GM18507 (cell line): Measurements from ENCODE around the gene UBE2D1.

Source experiments
- DNase-seq: peaks from one replicate; pipeline ENCODE4 v3.0.0; 2011; ENCODE audit warnings: low read depth; ENCODE audit not compliant: insufficient read length; ENCODE audit errors: extremely low spot score
- FAIRE-seq: peaks from 2 replicates; lab custom pipeline; 2011; peaks lifted over from hg19 to GRCh38; lab: Jason Lieb, UNC

UBE2D1 gene

GRCh38 chr10:58334817-58335305, at the start of gene UBE2D1:
UBE2D1 (plus strand) TSS chr10:58335006; CDS start chr10:58335202, 196 bp downstream.
- FAIRE-seq (peak; percentile 86), DNase-seq (peak; percentile 68)

- FAIRE-seq: peak; percentile 77
- peak; percentile 3 for DNase-seq
Observed at GRCh38 chr10:58291538-58292174, 43.1 kb upstream of the UBE2D1 start.

GRCh38 chr10:58293989-58294388, 40.8 kb upstream of the UBE2D1 start:
- FAIRE-seq: no peak
- no peak for DNase-seq

GRCh38 chr10:58299580-58299979, 35.2 kb upstream of the UBE2D1 start:
- FAIRE-seq (peak; percentile 90), DNase-seq (peak; percentile 8)

GRCh38 chr10:58300676-58301075, 34.1 kb upstream of the UBE2D1 start:
- no peak for DNase-seq

GRCh38 chr10:58302254-58302653, 32.6 kb upstream of the UBE2D1 start:
- no peak for DNase-seq
- no peak for FAIRE-seq

More at GRCh38 chr10:58300676-58301075, 34.1 kb upstream of the UBE2D1 start:
- FAIRE-seq: no peak

- DNase-seq (no peak), FAIRE-seq (no peak)
Observed at GRCh38 chr10:58304099-58304633, 30.6 kb upstream of the UBE2D1 start.

- FAIRE-seq (no peak), DNase-seq (no peak)
Observed at GRCh38 chr10:58305821-58306220, 29.0 kb upstream of the UBE2D1 start.

- no peak for FAIRE-seq
- no peak for DNase-seq
Observed at GRCh38 chr10:58307676-58308075, 27.1 kb upstream of the UBE2D1 start.

GRCh38 chr10:58311026-58311425, 23.8 kb upstream of the UBE2D1 start:
- FAIRE-seq (no peak), DNase-seq (no peak)

GRCh38 chr10:58316874-58317273, 17.9 kb upstream of the UBE2D1 start:
- FAIRE-seq: no peak
- no peak for DNase-seq

- DNase-seq: no peak
- FAIRE-seq: no peak
Observed at GRCh38 chr10:58318346-58318745, 16.5 kb upstream of the UBE2D1 start.

GRCh38 chr10:58319599-58319998, 15.2 kb upstream of the UBE2D1 start:
- FAIRE-seq (no peak), DNase-seq (no peak)

- DNase-seq: no peak
- FAIRE-seq: no peak
Observed at GRCh38 chr10:58320351-58321049, 14.3 kb upstream of the UBE2D1 start.

- DNase-seq (no peak), FAIRE-seq (peak; percentile 67)
Observed at GRCh38 chr10:58322072-58322834, 12.6 kb upstream of the UBE2D1 start.

- FAIRE-seq (no peak), DNase-seq (no peak)
Observed at GRCh38 chr10:58322835-58323209, 12.0 kb upstream of the UBE2D1 start.

GRCh38 chr10:58326967-58327381, 7.8 kb upstream of the UBE2D1 start:
- FAIRE-seq: no peak
- no peak for DNase-seq

GRCh38 chr10:58328233-58328632, 6.6 kb upstream of the UBE2D1 start:
- FAIRE-seq: no peak
- DNase-seq: no peak

- FAIRE-seq (no peak), DNase-seq (no peak)
Observed at GRCh38 chr10:58330431-58330830, 4.4 kb upstream of the UBE2D1 start.

GRCh38 chr10:58331646-58332045, 3.2 kb upstream of the UBE2D1 start:
- DNase-seq (no peak), FAIRE-seq (no peak)
